ENCODE measurements around the gene CFAP77.

CFAP77 gene

GRCh38 chr9:132547436-132547835 is 137.4 kb downstream of the CFAP77 start:
- TF ChIP-seq, protein P1, sequence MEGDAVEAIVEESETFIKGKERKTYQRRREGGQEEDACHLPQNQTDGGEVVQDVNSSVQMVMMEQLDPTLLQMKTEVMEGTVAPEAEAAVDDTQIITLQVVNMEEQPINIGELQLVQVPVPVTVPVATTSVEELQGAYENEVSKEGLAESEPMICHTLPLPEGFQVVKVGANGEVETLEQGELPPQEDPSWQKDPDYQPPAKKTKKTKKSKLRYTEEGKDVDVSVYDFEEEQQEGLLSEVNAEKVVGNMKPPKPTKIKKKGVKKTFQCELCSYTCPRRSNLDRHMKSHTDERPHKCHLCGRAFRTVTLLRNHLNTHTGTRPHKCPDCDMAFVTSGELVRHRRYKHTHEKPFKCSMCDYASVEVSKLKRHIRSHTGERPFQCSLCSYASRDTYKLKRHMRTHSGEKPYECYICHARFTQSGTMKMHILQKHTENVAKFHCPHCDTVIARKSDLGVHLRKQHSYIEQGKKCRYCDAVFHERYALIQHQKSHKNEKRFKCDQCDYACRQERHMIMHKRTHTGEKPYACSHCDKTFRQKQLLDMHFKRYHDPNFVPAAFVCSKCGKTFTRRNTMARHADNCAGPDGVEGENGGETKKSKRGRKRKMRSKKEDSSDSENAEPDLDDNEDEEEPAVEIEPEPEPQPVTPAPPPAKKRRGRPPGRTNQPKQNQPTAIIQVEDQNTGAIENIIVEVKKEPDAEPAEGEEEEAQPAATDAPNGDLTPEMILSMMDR (IDR thresholded peaks at IDR 0.05; ENCODE audit: low read depth, low read length) = no peak
- no peak for DNase-seq (ENCODE audit: extremely low read depth, low read depth)

DNA sequence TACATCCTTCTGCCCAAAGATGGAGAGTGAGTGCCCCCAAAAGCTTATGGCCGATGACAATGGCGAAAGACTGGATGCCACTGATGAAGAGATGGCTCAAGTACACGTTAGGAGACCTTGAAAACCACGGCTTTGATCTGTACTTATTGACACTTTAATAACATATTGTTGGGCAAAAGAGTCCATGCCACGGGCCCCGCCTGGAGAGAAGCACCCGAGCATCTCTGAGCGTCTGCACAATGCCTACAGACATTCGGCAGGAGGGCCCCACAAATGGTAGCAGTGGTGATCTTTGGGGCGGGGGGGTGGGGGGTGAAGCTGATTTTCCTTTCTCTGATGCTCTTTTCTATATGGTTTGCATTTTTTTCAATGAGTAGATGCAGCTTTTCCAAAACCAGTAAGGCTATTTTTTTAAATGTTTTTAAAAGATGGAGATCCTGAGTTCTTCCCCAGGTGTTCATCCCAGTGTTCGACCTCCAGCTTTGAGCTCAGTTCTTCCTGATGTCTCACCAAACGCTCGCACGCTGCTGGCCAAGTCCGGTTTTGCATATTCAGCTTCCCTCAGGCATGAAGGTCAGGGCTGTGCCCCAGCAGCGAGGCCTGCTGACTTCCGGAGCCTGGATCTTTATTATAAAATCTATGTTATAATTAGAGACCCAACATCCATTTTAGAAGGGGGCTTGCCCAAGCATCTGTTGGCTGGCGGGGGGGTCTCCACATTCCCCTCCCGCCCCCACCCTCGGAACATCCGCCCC is 138.1 kb downstream of the CFAP77 start:
- TF ChIP-seq, protein P1 (IDR thresholded peaks at IDR 0.05; ENCODE audit: low read depth, low read length) = no peak
- no peak for DNase-seq (ENCODE audit: extremely low read depth, low read depth)

DNA sequence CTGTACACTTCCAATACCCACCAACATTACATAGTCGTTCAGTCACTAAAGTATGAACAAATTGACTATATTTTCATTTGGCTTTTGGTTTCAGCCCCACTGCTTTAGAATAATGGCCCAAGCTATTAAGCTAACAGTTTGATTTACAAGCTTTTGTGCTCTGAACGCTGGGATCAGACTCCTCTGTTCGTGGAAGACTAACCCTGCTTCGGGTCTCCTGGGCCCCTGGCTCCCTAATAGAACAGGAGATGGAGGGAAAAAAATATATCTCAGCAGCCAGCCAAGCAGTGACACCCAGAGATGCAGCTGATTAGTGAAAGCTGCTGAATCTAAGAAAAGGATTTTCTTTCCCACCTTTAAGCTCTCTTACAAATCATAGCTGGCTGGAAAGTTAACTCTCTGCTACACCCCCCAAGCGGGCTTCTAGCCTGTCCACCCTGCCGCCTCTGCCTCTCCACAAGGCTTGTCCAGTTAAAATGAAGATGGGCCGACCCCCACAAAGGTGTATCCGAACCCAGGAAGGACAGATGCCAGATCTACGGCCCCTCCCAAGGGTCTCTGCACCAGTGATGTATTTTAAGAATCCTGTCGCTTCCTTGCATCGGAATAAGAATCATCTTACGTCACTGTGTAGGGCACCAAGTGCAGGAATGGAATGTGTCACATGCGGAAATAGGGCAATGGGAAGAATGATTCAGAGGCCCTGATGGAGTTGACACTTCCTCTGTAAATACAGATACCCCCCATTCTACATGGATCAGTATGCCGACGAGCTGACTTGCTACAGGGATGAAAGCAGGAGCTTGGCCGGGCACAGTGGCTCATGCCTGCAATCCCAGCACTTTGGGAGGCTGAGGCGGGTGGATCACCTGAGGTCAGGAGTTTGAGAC is 139.0 kb downstream of the CFAP77 start:
- no peak for DNase-seq (ENCODE audit: extremely low read depth, low read depth)
- TF ChIP-seq, protein P1 (IDR thresholded peaks at IDR 0.05; ENCODE audit: low read depth, low read length) = no peak

- DNase-seq (ENCODE audit: extremely low read depth, low read depth) = no peak
These were observed 141.5 kb downstream of the CFAP77 start for GRCh38 chr9:132551556-132551955.

DNA sequence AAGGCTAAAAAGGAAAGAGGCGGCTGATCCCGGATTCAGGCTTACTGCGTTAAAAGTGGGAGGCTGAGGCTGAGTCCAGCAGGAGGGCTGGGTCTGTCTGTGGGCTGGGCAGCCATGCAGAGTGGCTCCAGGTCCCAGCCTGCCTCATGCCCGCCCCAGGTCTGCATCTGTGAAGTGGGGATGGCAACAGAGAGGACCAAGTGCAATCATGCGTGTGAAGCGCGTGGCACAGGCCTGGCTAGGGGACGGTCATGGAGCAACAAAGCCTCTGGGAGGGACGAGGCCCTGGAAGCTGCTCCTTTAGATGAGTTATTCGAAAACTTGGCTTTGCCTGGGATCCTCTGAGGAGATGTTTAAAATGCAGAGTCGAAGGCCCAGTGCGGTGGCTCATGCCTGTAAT is 142.0 kb downstream of the CFAP77 start:
- no peak for DNase-seq (ENCODE audit: extremely low read depth, low read depth)
- TF ChIP-seq, protein P1 (IDR thresholded peaks at IDR 0.05; ENCODE audit: low read depth, low read length) = no peak

More at GRCh38 chr9:132551556-132551955, 141.5 kb downstream of the CFAP77 start:
- TF ChIP-seq, protein P1 (IDR thresholded peaks at IDR 0.05; ENCODE audit: low read depth, low read length) = no peak

GRCh38 chr9:132554755-132555154 is 144.7 kb downstream of the CFAP77 start:
- DNase-seq (ENCODE audit: extremely low read depth, low read depth) = no peak
- TF ChIP-seq, protein P1 (IDR thresholded peaks at IDR 0.05; ENCODE audit: low read depth, low read length) = no peak

DNA sequence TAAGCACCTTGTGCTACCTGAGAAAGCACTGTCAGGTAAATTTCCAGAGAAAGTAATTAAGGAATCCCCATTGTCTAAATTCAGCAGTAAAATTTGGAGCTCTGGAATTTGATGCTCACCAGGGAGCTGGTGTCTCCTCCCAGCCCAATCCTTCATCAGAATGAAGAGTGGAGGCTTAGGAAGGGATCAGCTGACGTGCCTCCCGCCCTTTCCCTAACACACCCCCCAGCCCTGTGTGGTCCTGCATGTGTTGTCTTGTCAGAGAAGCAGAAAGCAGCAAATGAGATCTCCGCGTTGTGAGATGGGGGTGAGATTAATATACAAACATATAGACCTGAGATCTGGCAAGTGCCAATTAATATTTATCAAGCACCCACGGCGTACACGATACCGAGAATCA is 145.5 kb downstream of the CFAP77 start:
- TF ChIP-seq, protein P1 (IDR thresholded peaks at IDR 0.05; ENCODE audit: low read depth, low read length) = no peak

More for the DNA sequence above, 145.5 kb downstream of the CFAP77 start:
- no peak for DNase-seq (ENCODE audit: extremely low read depth, low read depth)
